Measurements from ENCODE around the gene WNK1. TPM values are rescaled to one million over a fixed set of nuclear protein-coding genes. Genes with fewer than 3 reads are reported as not detected.
"Not testable (repeated sequence)": the region's sequence is repeated elsewhere in the genome, so short reads cannot be mapped to it uniquely, and the experiment has no call there.

The WNK1 gene
- total RNA-seq, 4 donors from 2014 or later, result 109 to 245 (median 135) TPM

DNA sequence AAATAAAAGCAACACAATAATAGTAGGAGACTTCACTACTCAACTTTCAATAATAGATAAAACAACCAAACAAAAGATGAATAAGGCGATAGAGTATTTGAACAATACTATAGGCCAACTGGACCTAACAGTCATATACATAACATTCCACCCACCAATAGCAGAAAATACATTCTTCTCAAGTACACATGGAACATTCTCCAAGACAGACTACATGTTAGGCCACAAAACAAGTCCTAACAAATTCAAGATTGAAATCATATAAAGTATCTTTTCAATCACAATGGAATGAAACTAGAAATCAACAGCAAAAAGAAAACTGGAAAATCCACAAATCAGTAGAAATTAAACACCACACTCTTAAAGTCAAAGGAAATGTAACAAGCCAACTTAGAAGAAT is 168.3 kb downstream of the WNK1 start:
- TF ChIP-seq, protein P1, sequence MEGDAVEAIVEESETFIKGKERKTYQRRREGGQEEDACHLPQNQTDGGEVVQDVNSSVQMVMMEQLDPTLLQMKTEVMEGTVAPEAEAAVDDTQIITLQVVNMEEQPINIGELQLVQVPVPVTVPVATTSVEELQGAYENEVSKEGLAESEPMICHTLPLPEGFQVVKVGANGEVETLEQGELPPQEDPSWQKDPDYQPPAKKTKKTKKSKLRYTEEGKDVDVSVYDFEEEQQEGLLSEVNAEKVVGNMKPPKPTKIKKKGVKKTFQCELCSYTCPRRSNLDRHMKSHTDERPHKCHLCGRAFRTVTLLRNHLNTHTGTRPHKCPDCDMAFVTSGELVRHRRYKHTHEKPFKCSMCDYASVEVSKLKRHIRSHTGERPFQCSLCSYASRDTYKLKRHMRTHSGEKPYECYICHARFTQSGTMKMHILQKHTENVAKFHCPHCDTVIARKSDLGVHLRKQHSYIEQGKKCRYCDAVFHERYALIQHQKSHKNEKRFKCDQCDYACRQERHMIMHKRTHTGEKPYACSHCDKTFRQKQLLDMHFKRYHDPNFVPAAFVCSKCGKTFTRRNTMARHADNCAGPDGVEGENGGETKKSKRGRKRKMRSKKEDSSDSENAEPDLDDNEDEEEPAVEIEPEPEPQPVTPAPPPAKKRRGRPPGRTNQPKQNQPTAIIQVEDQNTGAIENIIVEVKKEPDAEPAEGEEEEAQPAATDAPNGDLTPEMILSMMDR (IDR thresholded peaks at IDR 0.05), result no peak
- TF ChIP-seq EP300 (IDR thresholded peaks at IDR 0.05), result no peak
- TF ChIP-seq POLR2A (IDR thresholded peaks at IDR 0.05), result no peak
- TF ChIP-seq POLR2AphosphoS5 (IDR thresholded peaks at IDR 0.05), result no peak
- no peaks in the 10 kb centered on the region for H3K4me1 ChIP-seq
- WGBS, 2 donors (ENCODE audit: low coverage in 1 of 2), result 95 to 100% methylated on average over 1 of the region's 1 CpG
- ATAC-seq, result no peak
- no peaks in the 10 kb centered on the region for H3K9me3 ChIP-seq
- no peak overlapping the region for H3K4me3 ChIP-seq
- H3K27me3 ChIP-seq, result no peaks in the 10 kb centered on the region
- peaks cover 0 to 74% of the 10 kb centered on the region in 2 donors for H3K36me3 ChIP-seq
- H3K27ac ChIP-seq, result no peak overlapping the region

DNA sequence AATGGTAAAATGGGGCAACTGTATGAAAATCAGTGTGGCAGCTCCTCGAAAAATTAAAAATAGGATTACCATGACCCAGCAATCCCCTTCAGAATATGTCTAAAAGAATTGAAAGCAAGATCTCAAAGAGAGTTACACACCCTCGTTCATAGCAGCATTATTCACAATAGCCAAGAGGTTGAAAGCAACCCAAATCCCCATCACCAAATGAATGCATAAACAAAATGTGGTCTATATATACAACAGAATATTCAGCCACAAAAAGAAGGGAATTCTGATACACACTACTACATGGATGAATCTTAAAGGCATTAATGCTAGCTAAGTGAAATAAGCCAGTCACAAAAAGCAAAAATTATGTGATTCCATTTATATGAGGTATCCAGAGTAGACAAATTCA is 169.9 kb downstream of the WNK1 start:
- Histone ChIP-seq H3K4me3 (no peak overlapping the region), H3K4me1 (no peaks in the 10 kb centered on the region), H3K9me3 (no peaks in the 10 kb centered on the region), H3K36me3 (peaks cover 0 to 74% of the 10 kb centered on the region in 2 donors), H3K27ac (no peak overlapping the region), H3K27me3 (no peaks in the 10 kb centered on the region)
- 43 to 50% methylated on average over 2 of the region's 2 CpGs for WGBS, 2 donors (ENCODE audit: low coverage in 1 of 2)
- TF ChIP-seq, protein P1 (IDR thresholded peaks at IDR 0.05), result no peak
- no peak for TF ChIP-seq EP300 (IDR thresholded peaks at IDR 0.05)
- no peak for TF ChIP-seq POLR2A (IDR thresholded peaks at IDR 0.05)
- no peak for TF ChIP-seq POLR2AphosphoS5 (IDR thresholded peaks at IDR 0.05)
- ATAC-seq, result no peak

DNA sequence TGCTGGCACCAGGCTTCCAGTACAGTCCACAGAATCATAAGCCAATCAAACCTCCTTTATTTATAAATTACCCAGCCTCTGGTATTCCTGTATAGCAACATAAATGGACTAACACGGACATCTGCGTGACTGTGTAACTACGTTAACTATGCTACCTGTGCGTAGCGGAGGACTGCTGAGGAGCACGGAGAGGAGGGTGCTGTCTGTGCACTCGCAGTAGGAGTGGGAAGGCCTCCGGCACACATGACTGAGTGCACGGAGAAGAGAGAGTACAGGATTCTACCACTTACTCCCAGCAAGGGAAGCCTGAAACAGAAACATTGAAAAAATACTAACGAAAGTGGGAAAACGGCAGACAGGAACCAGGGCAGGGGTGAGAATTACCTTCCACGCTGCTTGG is 174.3 kb downstream of the WNK1 start:
- Histone ChIP-seq H3K36me3 (peaks cover 0 to 90% of the 10 kb centered on the region in 2 donors), H3K9me3 (no peaks in the 10 kb centered on the region), H3K4me1 (no peaks in the 10 kb centered on the region), H3K4me3 (no peak overlapping the region), H3K27ac (no peak overlapping the region), H3K27me3 (no peaks in the 10 kb centered on the region)
- no peak for ATAC-seq
- TF ChIP-seq, protein P1 (IDR thresholded peaks at IDR 0.05), result no peak
- TF ChIP-seq POLR2AphosphoS5 (IDR thresholded peaks at IDR 0.05), result no peak
- TF ChIP-seq POLR2A (IDR thresholded peaks at IDR 0.05), result no peak
- no peak for TF ChIP-seq EP300 (IDR thresholded peaks at IDR 0.05)
- 92 to 94% methylated on average over 9 of the region's 12 CpGs for WGBS, 2 donors (ENCODE audit: low coverage in 1 of 2)

DNA sequence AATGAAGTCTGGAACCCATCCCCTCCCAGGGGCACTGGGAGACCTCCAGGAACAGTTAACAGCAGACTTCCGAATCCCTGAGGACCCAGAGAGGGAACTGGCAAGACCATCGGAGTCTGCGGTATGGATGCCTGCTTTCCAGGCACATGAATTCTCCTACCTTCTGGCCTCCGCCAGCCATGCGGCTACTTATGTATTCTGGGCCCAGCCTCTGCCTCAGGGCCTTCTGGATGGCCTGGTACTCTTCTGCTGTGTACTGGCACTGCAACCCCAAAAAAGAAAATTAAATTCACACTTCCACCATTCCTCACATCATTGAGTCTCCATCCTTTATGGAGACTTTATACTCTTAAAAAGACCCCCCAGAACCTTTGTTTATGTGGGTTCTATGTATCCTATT is 178.7 kb downstream of the WNK1 start:
- H3K36me3 ChIP-seq, result peaks cover 0 to 70% of the 10 kb centered on the region in 2 donors

DNA sequence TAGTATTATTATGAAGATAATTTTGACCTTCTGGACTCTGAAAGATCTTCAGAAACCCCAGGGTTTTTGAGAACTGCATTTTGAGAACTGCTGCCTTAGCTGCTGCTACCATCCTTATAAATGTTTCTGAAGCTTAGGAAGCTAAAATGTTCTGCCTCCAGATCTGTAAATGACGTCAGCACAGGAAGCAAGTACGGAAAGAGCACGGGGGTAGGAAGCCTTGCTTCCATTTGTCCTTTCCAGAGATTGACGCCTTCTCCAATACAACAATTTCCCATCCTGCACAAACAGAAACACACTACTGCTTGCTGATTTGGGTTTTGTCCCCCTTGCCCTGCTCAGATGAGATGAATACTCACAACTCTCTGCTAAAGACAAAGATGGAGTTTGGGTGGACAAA is 179.2 kb downstream of the WNK1 start:
- Histone ChIP-seq H3K9me3 (no peaks in the 10 kb centered on the region), H3K4me3 (no peak overlapping the region), H3K36me3 (peaks cover 0 to 70% of the 10 kb centered on the region in 2 donors), H3K27ac (no peak overlapping the region), H3K4me1 (no peaks in the 10 kb centered on the region), H3K27me3 (no peaks in the 10 kb centered on the region)
- 69 to 83% methylated on average over 4 of the region's 4 CpGs for whole genome bisulfite sequencing, 2 donors (ENCODE audit: low coverage in 1 of 2)
- ATAC-seq, result no peak
- TF ChIP-seq EP300 (IDR thresholded peaks at IDR 0.05), result no peak
- TF ChIP-seq, protein P1 (IDR thresholded peaks at IDR 0.05), result no peak
- TF ChIP-seq POLR2AphosphoS5 (IDR thresholded peaks at IDR 0.05), result no peak
- no peak for TF ChIP-seq POLR2A (IDR thresholded peaks at IDR 0.05)

More for the DNA sequence above, 178.7 kb downstream of the WNK1 start:
- no peaks in the 10 kb centered on the region for H3K27me3 ChIP-seq
- 97 to 100% methylated on average over 2 to 4 of the region's 5 CpGs for WGBS, 2 donors (ENCODE audit: low coverage in 1 of 2)
- H3K9me3 ChIP-seq, result no peaks in the 10 kb centered on the region
- no peak overlapping the region for H3K27ac ChIP-seq
- H3K4me3 ChIP-seq, result no peak overlapping the region
- no peak for ATAC-seq
- no peaks in the 10 kb centered on the region for H3K4me1 ChIP-seq
- TF ChIP-seq, protein P1 (IDR thresholded peaks at IDR 0.05), result no peak
- TF ChIP-seq POLR2A (IDR thresholded peaks at IDR 0.05), result no peak
- TF ChIP-seq EP300 (IDR thresholded peaks at IDR 0.05), result no peak
- no peak for TF ChIP-seq POLR2AphosphoS5 (IDR thresholded peaks at IDR 0.05)

DNA sequence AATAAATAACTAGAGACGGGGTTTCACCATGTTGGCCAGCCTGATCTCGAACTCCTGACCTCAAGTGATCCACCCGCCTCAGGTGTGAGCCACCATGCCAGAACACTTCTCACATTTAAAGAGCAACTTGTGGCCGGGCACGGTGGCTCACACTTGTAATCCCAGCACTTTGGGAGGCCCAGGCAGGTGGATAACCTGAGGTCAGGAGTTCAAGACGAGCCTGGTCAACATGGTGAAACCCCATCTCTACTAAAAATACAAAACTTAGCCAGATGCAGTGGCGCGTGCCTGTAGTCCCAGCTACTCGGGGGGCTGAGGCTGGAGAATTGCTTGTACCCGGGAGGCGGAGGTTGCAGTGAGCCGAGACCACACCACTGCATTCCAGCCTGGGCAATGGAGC is 183.5 kb downstream of the WNK1 start:
- 86 to 100% methylated on average over 7 to 8 of the region's 12 CpGs for WGBS, 2 donors (ENCODE audit: low coverage in 1 of 2)
- not testable (repeated sequence) for H3K4me3 ChIP-seq, H3K27ac ChIP-seq, H3K27me3 ChIP-seq, H3K9me3 ChIP-seq, H3K4me1 ChIP-seq, ATAC-seq
- H3K36me3 ChIP-seq, result peaks cover 0 to 62% of the 10 kb centered on the region in 2 donors
